A549 (cell line): Measurements from ENCODE around the gene APP.

Experiments
- CEBPB ChIP-seq, 2 experiments: fragments of >200 bp in 1 of 2; sonication (Bioruptor Twin) in 1 of 2; formaldehyde crosslinking in 1 of 2; IDR thresholded peaks; 2 replicates each; pipeline ENCODE4 v1.6.1; 2012 to 2016
- ESRRA ChIP-seq: fragments of 150-350 bp; IDR thresholded peaks from 2 replicates; pipeline ENCODE4 v1.6.1; 2014; ENCODE audit warnings: mild to moderate bottlenecking, low read length, borderline replicate concordance
- MAZ ChIP-seq: fragments of 150-350 bp; IDR thresholded peaks from 2 replicates; pipeline ENCODE4 v1.6.1; 2014; ENCODE audit warnings: antibody characterized with exemption, low read depth, low read length, borderline replicate concordance
- RNF2 ChIP-seq: fragments of 200-600 bp; sonication (generic); IDR thresholded peaks from 2 replicates; pipeline ENCODE4 v1.6.1; 2016; ENCODE audit warnings: low read depth, mild to moderate bottlenecking, antibody characterized with exemption, moderate library complexity, borderline replicate concordance
- TF ChIP-seq, protein P1 (sequence below): fragments of >200 bp; sonication (Bioruptor Twin); formaldehyde crosslinking; IDR thresholded peaks from 3 replicates; pipeline ENCODE4 v1.5.1; 2016
- TF ChIP-seq, protein P2 (sequence below): IDR thresholded peaks from 2 replicates; pipeline ENCODE4 v1.6.1; 2012

DNA sequence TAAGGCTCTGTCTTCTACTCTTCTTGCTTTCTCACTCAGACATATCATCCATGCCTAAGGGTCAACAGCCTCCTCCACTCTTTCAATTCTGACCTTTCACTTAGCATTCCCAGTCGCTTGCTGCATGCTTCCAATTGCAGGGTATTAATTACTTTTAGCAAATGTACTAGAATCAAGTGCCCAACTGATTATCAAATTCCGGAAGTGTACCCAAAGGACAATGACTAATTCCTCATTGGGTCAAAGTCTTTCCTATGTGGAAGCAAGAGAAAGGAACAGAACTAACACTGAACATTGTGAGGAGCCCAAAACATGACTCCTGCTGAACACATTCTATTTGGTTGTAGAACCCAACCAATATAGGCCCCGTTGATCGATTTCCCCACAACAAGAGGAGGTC lies 101.8 kb downstream of the APP start:
- TF ChIP-seq, protein P1, sequence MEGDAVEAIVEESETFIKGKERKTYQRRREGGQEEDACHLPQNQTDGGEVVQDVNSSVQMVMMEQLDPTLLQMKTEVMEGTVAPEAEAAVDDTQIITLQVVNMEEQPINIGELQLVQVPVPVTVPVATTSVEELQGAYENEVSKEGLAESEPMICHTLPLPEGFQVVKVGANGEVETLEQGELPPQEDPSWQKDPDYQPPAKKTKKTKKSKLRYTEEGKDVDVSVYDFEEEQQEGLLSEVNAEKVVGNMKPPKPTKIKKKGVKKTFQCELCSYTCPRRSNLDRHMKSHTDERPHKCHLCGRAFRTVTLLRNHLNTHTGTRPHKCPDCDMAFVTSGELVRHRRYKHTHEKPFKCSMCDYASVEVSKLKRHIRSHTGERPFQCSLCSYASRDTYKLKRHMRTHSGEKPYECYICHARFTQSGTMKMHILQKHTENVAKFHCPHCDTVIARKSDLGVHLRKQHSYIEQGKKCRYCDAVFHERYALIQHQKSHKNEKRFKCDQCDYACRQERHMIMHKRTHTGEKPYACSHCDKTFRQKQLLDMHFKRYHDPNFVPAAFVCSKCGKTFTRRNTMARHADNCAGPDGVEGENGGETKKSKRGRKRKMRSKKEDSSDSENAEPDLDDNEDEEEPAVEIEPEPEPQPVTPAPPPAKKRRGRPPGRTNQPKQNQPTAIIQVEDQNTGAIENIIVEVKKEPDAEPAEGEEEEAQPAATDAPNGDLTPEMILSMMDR, result no peak
- TF ChIP-seq, protein P2, sequence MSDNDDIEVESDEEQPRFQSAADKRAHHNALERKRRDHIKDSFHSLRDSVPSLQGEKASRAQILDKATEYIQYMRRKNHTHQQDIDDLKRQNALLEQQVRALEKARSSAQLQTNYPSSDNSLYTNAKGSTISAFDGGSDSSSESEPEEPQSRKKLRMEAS, result no peak
- TF ChIP-seq MAZ (no peak), ESRRA (no peak), RNF2 (no peak), CEBPB (IDR thresholded peaks at IDR 0.05) (no peak)
